ENCODE results near the gene PCARE. TPM values are rescaled to one million over a fixed set of nuclear protein-coding genes. Genes with fewer than 3 reads are reported as not detected.

Gene PCARE
- total RNA-seq, 1 donor from 2014 or later, result not detected

GRCh38 chr2:29050591-29050990, 23.7 kb downstream of the PCARE start:
- no peak for DNase-seq
- Mint-ChIP-seq H3K4me1 (no peaks in the 10 kb centered on the region), H3K9me3 (no peaks in the 10 kb centered on the region), H3K36me3 (ENCODE audit: low read depth) (no peaks in the 10 kb centered on the region), H3K27me3 (no peaks in the 10 kb centered on the region), H3K4me3 (no peak overlapping the region), H3K27ac (no peak overlapping the region)
- intact Hi-C loops (cut with micrococcal nuclease), result no loop called here

DNA sequence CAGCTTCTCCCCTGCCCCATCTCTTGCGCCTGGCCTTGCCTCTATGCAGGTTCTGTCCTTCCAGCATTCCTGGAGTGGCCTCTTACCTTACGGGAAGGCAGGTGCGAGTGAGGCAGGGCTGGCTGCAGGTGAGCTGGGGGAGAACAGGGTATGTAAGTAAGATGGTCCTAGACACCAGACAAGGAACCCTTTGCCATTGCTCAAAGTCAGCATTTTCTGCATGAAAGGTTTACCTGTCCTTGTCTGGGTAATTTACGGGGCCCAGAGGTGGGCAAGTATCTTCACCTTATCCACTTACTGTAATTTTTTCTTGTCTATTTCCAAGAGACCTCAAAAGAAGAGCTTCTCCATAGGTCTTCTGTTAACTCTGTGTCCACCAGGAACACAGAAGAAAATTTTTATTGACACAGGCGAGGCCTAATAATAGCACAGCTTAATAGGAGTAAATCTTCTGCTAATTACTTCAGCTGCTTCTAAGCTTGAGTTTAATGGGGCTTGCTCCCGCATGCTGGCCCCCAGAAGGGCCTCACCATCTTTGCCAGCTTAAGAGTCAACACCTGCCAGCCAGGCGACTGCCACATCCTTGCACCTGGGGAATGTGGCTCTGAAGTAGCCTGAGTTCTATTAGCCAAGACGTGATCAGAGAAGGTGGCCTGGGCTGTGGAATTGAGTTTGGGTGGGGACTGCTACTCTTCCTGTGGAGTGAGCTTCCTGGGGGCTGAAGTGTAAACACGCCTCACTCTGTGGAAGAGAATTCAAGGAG, 27.1 kb downstream of the PCARE start:
- H3K4me3 Mint-ChIP-seq, result no peak overlapping the region
- no peaks in the 10 kb centered on the region for H3K36me3 Mint-ChIP-seq (ENCODE audit: low read depth)
- no peaks in the 10 kb centered on the region for H3K27me3 Mint-ChIP-seq
- no peaks in the 10 kb centered on the region for H3K4me1 Mint-ChIP-seq
- H3K27ac Mint-ChIP-seq, result no peak overlapping the region
- H3K9me3 Mint-ChIP-seq, result no peaks in the 10 kb centered on the region
- no peak for DNase-seq
- intact Hi-C loops (cut with micrococcal nuclease), result no loop called here

DNA sequence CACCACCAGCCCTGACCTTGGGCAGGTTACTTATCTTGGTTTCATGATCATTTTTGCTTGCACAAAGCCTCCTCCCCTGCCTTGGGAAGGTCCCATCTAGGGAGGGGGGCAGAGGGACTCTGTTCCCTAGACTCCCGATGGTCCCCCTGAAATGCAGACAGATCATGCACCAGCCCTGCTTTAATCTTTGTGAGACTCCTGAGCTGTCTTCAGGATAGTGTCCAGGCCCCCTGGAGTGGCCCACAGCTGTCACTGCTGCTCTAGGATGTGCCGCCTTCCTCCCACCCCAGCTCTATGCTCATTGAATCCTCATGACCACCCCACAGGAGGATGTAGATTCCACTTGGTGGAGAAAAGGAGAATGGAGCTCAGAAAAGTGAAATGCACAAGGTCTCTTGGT, 28.0 kb downstream of the PCARE start:
- intact Hi-C loops (cut with micrococcal nuclease), result no loop called here
- DNase-seq, result no peak
- Mint-ChIP-seq H3K27ac (no peak overlapping the region), H3K4me1 (no peaks in the 10 kb centered on the region), H3K27me3 (no peaks in the 10 kb centered on the region), H3K4me3 (no peak overlapping the region), H3K36me3 (ENCODE audit: low read depth) (no peaks in the 10 kb centered on the region), H3K9me3 (no peaks in the 10 kb centered on the region)

DNA sequence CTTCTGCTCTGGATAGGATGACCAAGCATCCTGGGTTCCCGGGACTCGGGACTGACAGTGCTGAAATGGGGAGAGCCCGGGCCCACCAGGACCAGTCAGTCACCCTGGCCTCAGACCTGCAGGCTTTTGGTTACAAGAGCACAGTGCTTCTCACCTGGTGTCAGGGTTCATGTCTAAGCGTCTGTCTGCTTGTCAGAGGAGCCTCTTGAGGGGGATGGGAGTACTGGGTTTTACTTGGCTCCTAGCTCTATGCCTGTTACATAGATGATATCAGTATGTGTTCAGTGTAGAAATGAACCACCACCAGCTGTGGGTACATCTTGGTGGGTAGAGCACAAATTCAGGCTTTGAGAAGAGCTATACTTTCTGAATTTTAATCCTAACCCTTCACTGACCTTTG, 29.9 kb downstream of the PCARE start:
- Mint-ChIP-seq H3K4me3 (no peak overlapping the region), H3K9me3 (no peaks in the 10 kb centered on the region), H3K27me3 (no peaks in the 10 kb centered on the region), H3K27ac (no peak overlapping the region), H3K4me1 (no peaks in the 10 kb centered on the region), H3K36me3 (ENCODE audit: low read depth) (no peaks in the 10 kb centered on the region)
- intact Hi-C loops (cut with micrococcal nuclease), result no loop called here
- no peak for DNase-seq

- Mint-ChIP-seq H3K27ac (no peak overlapping the region), H3K36me3 (ENCODE audit: low read depth) (no peaks in the 10 kb centered on the region), H3K9me3 (no peaks in the 10 kb centered on the region), H3K4me3 (no peak overlapping the region), H3K4me1 (no peaks in the 10 kb centered on the region), H3K27me3 (no peaks in the 10 kb centered on the region)
- DNase-seq, result no peak
- intact Hi-C loops (cut with micrococcal nuclease), result no loop called here
These were observed 31.7 kb downstream of the PCARE start for GRCh38 chr2:29042561-29043075.

GRCh38 chr2:29041161-29041660, 33.1 kb downstream of the PCARE start:
- no peak overlapping the region for H3K27ac Mint-ChIP-seq
- no peak for DNase-seq
- no peaks in the 10 kb centered on the region for H3K4me1 Mint-ChIP-seq
- intact Hi-C loops (cut with micrococcal nuclease), result no loop called here
- no peaks in the 10 kb centered on the region for H3K27me3 Mint-ChIP-seq
- H3K9me3 Mint-ChIP-seq, result no peaks in the 10 kb centered on the region
- peaks cover 2% of the 10 kb centered on the region for H3K36me3 Mint-ChIP-seq (ENCODE audit: low read depth)
- no peak overlapping the region for H3K4me3 Mint-ChIP-seq

- Mint-ChIP-seq H3K4me1 (no peaks in the 10 kb centered on the region), H3K27me3 (no peaks in the 10 kb centered on the region), H3K4me3 (no peak overlapping the region), H3K9me3 (no peaks in the 10 kb centered on the region), H3K36me3 (ENCODE audit: low read depth) (peaks cover 3% of the 10 kb centered on the region), H3K27ac (no peak overlapping the region)
- no peak for DNase-seq
- intact Hi-C loops (cut with micrococcal nuclease), result no loop called here
These were observed 33.8 kb downstream of the PCARE start for GRCh38 chr2:29040552-29040951.

GRCh38 chr2:29039718-29040480, 34.4 kb downstream of the PCARE start:
- no peak for DNase-seq
- Mint-ChIP-seq H3K9me3 (no peaks in the 10 kb centered on the region), H3K4me3 (no peak overlapping the region), H3K27ac (no peak overlapping the region), H3K27me3 (no peaks in the 10 kb centered on the region), H3K36me3 (ENCODE audit: low read depth) (peaks cover 3% of the 10 kb centered on the region), H3K4me1 (peaks cover 4% of the 10 kb centered on the region)
- intact Hi-C loops (cut with micrococcal nuclease), result no loop called here

DNA sequence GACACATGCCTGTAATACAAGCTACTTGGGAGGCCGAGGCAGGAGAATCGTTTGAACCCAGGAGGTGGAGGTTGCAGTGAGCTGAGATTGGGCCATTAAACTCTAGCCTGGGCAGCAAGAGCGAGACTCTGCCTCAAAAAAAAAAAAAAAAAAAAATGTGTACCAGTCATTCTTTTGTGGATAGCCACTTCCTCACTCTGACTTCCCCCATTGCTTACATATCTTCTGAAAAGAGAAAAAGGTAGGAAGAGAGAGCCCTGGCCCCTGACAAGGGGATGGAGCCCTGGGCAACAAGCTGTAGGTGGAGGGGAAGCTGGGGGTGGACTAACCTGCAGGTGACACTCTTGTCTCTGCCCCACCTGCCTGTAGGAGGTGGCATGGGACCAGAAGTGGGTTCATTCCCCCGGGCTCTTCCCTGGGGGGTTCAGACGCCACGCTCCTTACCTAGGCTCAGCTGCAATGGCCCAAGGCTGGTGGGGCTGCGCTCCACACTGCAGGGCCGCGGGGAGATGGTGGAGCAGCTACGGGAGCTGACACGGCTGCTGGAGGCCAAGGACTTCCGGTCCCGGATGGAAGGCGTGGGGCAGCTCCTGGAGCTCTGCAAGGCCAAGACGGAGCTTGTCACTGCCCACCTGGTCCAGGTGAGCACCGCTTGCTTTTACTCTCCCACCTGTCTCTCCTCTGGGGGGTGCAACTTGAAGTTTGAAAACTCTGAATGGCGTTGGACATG, 39.1 kb downstream of the PCARE start:
- H3K9me3 Mint-ChIP-seq, result no peaks in the 10 kb centered on the region
- no peaks in the 10 kb centered on the region for H3K27me3 Mint-ChIP-seq
- peaks cover 3% of the 10 kb centered on the region for H3K36me3 Mint-ChIP-seq (ENCODE audit: low read depth)
- no peak for DNase-seq
- peaks cover 10% of the 10 kb centered on the region for H3K4me1 Mint-ChIP-seq
- H3K27ac Mint-ChIP-seq, result no peak overlapping the region
- H3K4me3 Mint-ChIP-seq, result no peak overlapping the region
- intact Hi-C loops (cut with micrococcal nuclease), result no loop called here

DNA sequence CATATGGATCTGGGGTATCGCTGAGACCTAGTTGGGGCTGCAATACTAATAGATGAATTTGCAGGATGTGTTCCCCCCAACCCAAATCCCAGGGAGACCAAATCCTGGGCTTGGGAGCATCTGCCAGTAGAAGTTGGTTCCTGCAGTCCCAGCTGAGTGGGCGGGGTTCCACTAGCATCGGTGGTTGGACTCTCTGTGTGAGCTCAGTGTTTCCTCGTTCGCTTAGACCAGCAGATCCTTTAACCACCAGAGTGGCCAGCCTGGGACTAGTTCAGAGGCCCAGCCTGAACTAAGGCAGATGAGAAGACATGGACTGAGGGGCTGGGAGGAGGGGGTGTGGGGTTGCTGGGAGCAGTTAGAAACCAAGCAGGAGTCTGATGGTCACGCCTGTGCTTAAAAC, 40.7 kb downstream of the PCARE start:
- H3K36me3 Mint-ChIP-seq (ENCODE audit: low read depth), result peaks cover 3% of the 10 kb centered on the region
- H3K27me3 Mint-ChIP-seq, result no peaks in the 10 kb centered on the region
- no peak overlapping the region for H3K27ac Mint-ChIP-seq
- no peak overlapping the region for H3K4me3 Mint-ChIP-seq
- no peak for DNase-seq
- peaks cover 10% of the 10 kb centered on the region for H3K4me1 Mint-ChIP-seq
- H3K9me3 Mint-ChIP-seq, result no peaks in the 10 kb centered on the region
- intact Hi-C loops (cut with micrococcal nuclease), result no loop called here

- Mint-ChIP-seq H3K9me3 (no peaks in the 10 kb centered on the region), H3K27me3 (no peaks in the 10 kb centered on the region), H3K27ac (no peak overlapping the region), H3K4me3 (no peak overlapping the region), H3K36me3 (ENCODE audit: low read depth) (peaks cover 3% of the 10 kb centered on the region), H3K4me1 (peaks cover 10% of the 10 kb centered on the region)
- intact Hi-C loops (cut with micrococcal nuclease), result no loop called here
- no peak for DNase-seq
These were observed 41.2 kb downstream of the PCARE start for GRCh38 chr2:29033172-29033571.

- intact Hi-C loops (cut with micrococcal nuclease), result no loop called here
- H3K27ac Mint-ChIP-seq, result no peak overlapping the region
- H3K36me3 Mint-ChIP-seq (ENCODE audit: low read depth), result peaks cover 3% of the 10 kb centered on the region
- H3K27me3 Mint-ChIP-seq, result no peaks in the 10 kb centered on the region
- DNase-seq, result no peak
- H3K4me1 Mint-ChIP-seq, result peaks cover 10% of the 10 kb centered on the region
- no peak overlapping the region for H3K4me3 Mint-ChIP-seq
- no peaks in the 10 kb centered on the region for H3K9me3 Mint-ChIP-seq
These were observed 42.1 kb downstream of the PCARE start for GRCh38 chr2:29032189-29032588.

- intact Hi-C loops (cut with micrococcal nuclease), result no loop called here
These were observed 43.3 kb downstream of the PCARE start for GRCh38 chr2:29031046-29031445.

GRCh38 chr2:29025711-29026110, 48.6 kb downstream of the PCARE start:
- no peak for DNase-seq
- H3K27ac Mint-ChIP-seq, result no peak overlapping the region
- H3K9me3 Mint-ChIP-seq, result no peaks in the 10 kb centered on the region
- intact Hi-C loops (cut with micrococcal nuclease), result no loop called here
- H3K36me3 Mint-ChIP-seq (ENCODE audit: low read depth), result no peaks in the 10 kb centered on the region
- no peaks in the 10 kb centered on the region for H3K27me3 Mint-ChIP-seq
- no peaks in the 10 kb centered on the region for H3K4me1 Mint-ChIP-seq
- H3K4me3 Mint-ChIP-seq, result no peak overlapping the region

More at GRCh38 chr2:29031046-29031445, 43.3 kb downstream of the PCARE start:
- DNase-seq, result no peak
- no peaks in the 10 kb centered on the region for H3K27me3 Mint-ChIP-seq
- no peak overlapping the region for H3K4me3 Mint-ChIP-seq
- no peaks in the 10 kb centered on the region for H3K9me3 Mint-ChIP-seq
- H3K4me1 Mint-ChIP-seq, result peaks cover 10% of the 10 kb centered on the region
- no peak overlapping the region for H3K27ac Mint-ChIP-seq
- no peaks in the 10 kb centered on the region for H3K36me3 Mint-ChIP-seq (ENCODE audit: low read depth)

Measured in activated CD4-positive, alpha-beta T cell treated with anti-CD3 and anti-CD28 coated beads, Interleukin-2, amount 10 ng/mL, durations not matched to agents 24 days and 14 days (primary cell).